ENCODE measurements around the gene KIFC1.

The KIFC1 gene

GRCh38 chr6:33427585-33428223 is 36.1 kb downstream of the KIFC1 start:
- no peak for DNase-seq

GRCh38 chr6:33428224-33428965 is 36.8 kb downstream of the KIFC1 start:
- DNase-seq, result no peak

GRCh38 chr6:33428966-33429749 is 37.5 kb downstream of the KIFC1 start:
- DNase-seq, result no peak

GRCh38 chr6:33429750-33430052 is 38.1 kb downstream of the KIFC1 start:
- DNase-seq, result no peak

GRCh38 chr6:33430334-33430733 is 38.7 kb downstream of the KIFC1 start:
- no peak for DNase-seq

GRCh38 chr6:33430991-33431879 is 39.6 kb downstream of the KIFC1 start:
- DNase-seq, result no peak

GRCh38 chr6:33431880-33432541 is 40.4 kb downstream of the KIFC1 start:
- no peak for DNase-seq

- no peak for DNase-seq
Measured at GRCh38 chr6:33432546-33432945, 40.9 kb downstream of the KIFC1 start.

- no peak for DNase-seq
Measured at GRCh38 chr6:33433001-33433543, 41.4 kb downstream of the KIFC1 start.

- DNase-seq, result no peak
Measured at GRCh38 chr6:33433544-33434191, 42.0 kb downstream of the KIFC1 start.

GRCh38 chr6:33434961-33435360 is 43.3 kb downstream of the KIFC1 start:
- no peak for DNase-seq

GRCh38 chr6:33437666-33438065 is 46.0 kb downstream of the KIFC1 start:
- no peak for DNase-seq

GRCh38 chr6:33438978-33439594 is 47.5 kb downstream of the KIFC1 start:
- DNase-seq, result no peak

GRCh38 chr6:33439956-33440648 is 48.5 kb downstream of the KIFC1 start:
- no peak for DNase-seq

GRCh38 chr6:33440649-33441309 is 49.2 kb downstream of the KIFC1 start:
- no peak for DNase-seq

GRCh38 chr6:33441457-33441856 is 49.8 kb downstream of the KIFC1 start:
- DNase-seq, result no peak

GRCh38 chr6:33442283-33442682 is 50.7 kb downstream of the KIFC1 start:
- no peak for DNase-seq

GRCh38 chr6:33443025-33443424 is 51.4 kb downstream of the KIFC1 start:
- no peak for DNase-seq

GRCh38 chr6:33443619-33444504 is 52.2 kb downstream of the KIFC1 start:
- no peak for DNase-seq

Data from cerebellar nuclear complex (tissue), 1 donor.